SK-N-SH treated with all-trans-retinoic acid at 6 μM for 48 hours (cell line): ENCODE results near the gene TJP2.

Experiments
- ARNTL ChIP-seq: fragments of 450-650 bp; formaldehyde crosslinking; IDR thresholded peaks from 2 replicates; pipeline ENCODE4 v1.5.0; 2020; ENCODE audit warnings: low read depth, mild to moderate bottlenecking, moderate library complexity, borderline replicate concordance
- BACH2 ChIP-seq: fragments of 250-450 bp; sonication (Bioruptor Pico); IDR thresholded peaks from 2 replicates; pipeline ENCODE4 v1.9.0; 2021; ENCODE audit warnings: mild to moderate bottlenecking, borderline replicate concordance
- CSDC2 ChIP-seq: fragments of 250-450 bp; sonication (Bioruptor Pico); IDR thresholded peaks from 2 replicates; pipeline ENCODE4 v1.5.0; 2020; ENCODE audit warnings: mild to moderate bottlenecking, moderate library complexity
- ESRRG ChIP-seq: fragments of 250-450 bp; sonication (Bioruptor Pico); IDR thresholded peaks from 2 replicates; pipeline ENCODE4 v1.6.1; 2021; ENCODE audit warnings: mild to moderate bottlenecking
- GLIS3 ChIP-seq: fragments of 250-450 bp; sonication (Bioruptor Pico); IDR thresholded peaks from 2 replicates; pipeline ENCODE4 v1.5.0; 2020; ENCODE audit warnings: mild to moderate bottlenecking, moderate library complexity
- ISL1 ChIP-seq: fragments of 250-450 bp; sonication (Bioruptor Pico); IDR thresholded peaks from 2 replicates; pipeline ENCODE4 v2.1.2; 2022; ENCODE audit warnings: mild to moderate bottlenecking, moderate library complexity
- POU6F1 ChIP-seq: fragments of 250-450 bp; sonication (Bioruptor Pico); IDR thresholded peaks from 2 replicates; pipeline ENCODE4 v1.8.0; 2021; ENCODE audit warnings: low read depth, mild to moderate bottlenecking, moderate library complexity, borderline replicate concordance
- RARB ChIP-seq: fragments of 250-450 bp; sonication (Bioruptor Pico); IDR thresholded peaks from 2 replicates; pipeline ENCODE4 v1.8.0; 2021; ENCODE audit warnings: mild to moderate bottlenecking, moderate library complexity
- TOX ChIP-seq: fragments of 250-450 bp; sonication (Bioruptor Pico); IDR thresholded peaks from 2 replicates; pipeline ENCODE4 v1.8.0; 2021; ENCODE audit warnings: mild to moderate bottlenecking, moderate library complexity, borderline replicate concordance
- ZFP3 ChIP-seq: fragments of 250-450 bp; sonication (Bioruptor Pico); IDR thresholded peaks from 2 replicates; pipeline ENCODE4 v1.5.0; 2020; ENCODE audit warnings: mild to moderate bottlenecking, moderate library complexity
- ZFP30 ChIP-seq: fragments of 450-650 bp; formaldehyde crosslinking; IDR thresholded peaks from 2 replicates; pipeline ENCODE4 v1.5.0; 2022; ENCODE audit warnings: mild to moderate bottlenecking, moderate library complexity
- ZNF8 ChIP-seq: fragments of 450-650 bp; formaldehyde crosslinking; IDR thresholded peaks from 2 replicates; pipeline ENCODE4 v1.5.0; 2020; ENCODE audit warnings: mild to moderate bottlenecking, moderate library complexity
- TF ChIP-seq, protein P1 (sequence below): fragments of 250-450 bp; sonication (Bioruptor Pico); IDR thresholded peaks from 2 replicates; pipeline ENCODE4 v1.8.0; 2020; ENCODE audit warnings: mild to moderate bottlenecking, moderate library complexity, borderline replicate concordance
- TF ChIP-seq, protein P2 (sequence below): fragments of 250-450 bp; sonication (Bioruptor Pico); IDR thresholded peaks from 2 replicates; pipeline ENCODE4 v1.5.1; 2020; ENCODE audit warnings: low read depth, mild to moderate bottlenecking, moderate library complexity

DNA sequence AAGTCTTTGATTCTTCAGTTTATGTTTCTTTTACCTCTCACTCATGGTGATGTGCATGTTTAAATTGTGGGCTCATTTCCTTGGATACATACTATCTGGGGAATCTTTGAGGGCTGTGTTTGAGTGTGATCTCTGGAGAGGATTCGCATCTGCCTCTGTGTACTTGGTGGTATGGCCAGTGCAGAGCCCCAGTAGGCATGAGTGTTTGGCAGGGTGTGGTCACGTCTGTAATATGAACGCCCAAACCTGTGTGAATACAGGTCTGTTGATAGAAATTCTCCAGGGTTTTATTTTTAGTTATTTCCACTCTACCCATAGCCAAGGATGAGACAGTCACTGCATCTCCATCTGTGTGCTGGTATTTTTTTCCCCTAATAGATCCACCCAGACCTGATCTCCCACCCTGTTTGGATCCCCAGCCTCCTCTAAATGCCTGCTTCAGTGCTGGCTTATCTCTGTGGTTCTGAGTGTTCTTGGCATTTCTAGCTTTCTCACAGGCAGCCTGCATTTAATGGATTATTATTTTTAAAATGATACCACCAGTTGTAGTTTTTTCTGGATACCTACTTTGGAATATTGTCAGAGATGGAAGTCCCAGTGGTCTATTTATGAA, 37.5 kb downstream of the TJP2 start:
- TF ChIP-seq RARB (CRISPR knock-in tag): no peak
- TF ChIP-seq, protein P1, sequence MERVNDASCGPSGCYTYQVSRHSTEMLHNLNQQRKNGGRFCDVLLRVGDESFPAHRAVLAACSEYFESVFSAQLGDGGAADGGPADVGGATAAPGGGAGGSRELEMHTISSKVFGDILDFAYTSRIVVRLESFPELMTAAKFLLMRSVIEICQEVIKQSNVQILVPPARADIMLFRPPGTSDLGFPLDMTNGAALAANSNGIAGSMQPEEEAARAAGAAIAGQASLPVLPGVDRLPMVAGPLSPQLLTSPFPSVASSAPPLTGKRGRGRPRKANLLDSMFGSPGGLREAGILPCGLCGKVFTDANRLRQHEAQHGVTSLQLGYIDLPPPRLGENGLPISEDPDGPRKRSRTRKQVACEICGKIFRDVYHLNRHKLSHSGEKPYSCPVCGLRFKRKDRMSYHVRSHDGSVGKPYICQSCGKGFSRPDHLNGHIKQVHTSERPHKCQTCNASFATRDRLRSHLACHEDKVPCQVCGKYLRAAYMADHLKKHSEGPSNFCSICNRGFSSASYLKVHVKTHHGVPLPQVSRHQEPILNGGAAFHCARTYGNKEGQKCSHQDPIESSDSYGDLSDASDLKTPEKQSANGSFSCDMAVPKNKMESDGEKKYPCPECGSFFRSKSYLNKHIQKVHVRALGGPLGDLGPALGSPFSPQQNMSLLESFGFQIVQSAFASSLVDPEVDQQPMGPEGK: no peak
- TF ChIP-seq ZFP3 (CRISPR knock-in tag): no peak
- TF ChIP-seq ISL1 (CRISPR knock-in tag): no peak
- no peak for TF ChIP-seq TOX
- no peak for TF ChIP-seq ZFP30 (CRISPR knock-in tag)
- no peak for TF ChIP-seq ZNF8 (CRISPR knock-in tag)
- TF ChIP-seq ARNTL (CRISPR knock-in tag): no peak
- no peak for TF ChIP-seq POU6F1 (CRISPR knock-in tag)
- TF ChIP-seq CSDC2: no peak
- no peak for TF ChIP-seq GLIS3 (CRISPR knock-in tag)
- TF ChIP-seq, protein P2, sequence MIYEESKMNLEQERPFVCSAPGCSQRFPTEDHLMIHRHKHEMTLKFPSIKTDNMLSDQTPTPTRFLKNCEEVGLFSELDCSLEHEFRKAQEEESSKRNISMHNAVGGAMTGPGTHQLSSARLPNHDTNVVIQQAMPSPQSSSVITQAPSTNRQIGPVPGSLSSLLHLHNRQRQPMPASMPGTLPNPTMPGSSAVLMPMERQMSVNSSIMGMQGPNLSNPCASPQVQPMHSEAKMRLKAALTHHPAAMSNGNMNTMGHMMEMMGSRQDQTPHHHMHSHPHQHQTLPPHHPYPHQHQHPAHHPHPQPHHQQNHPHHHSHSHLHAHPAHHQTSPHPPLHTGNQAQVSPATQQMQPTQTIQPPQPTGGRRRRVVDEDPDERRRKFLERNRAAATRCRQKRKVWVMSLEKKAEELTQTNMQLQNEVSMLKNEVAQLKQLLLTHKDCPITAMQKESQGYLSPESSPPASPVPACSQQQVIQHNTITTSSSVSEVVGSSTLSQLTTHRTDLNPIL (CRISPR knock-in tag): no peak
- TF ChIP-seq ESRRG: no peak
- TF ChIP-seq BACH2 (CRISPR knock-in tag): no peak
